Mononuclear cell (primary cell): ENCODE data around the gene ADSS2. TPM values are rescaled to one million over a fixed set of nuclear protein-coding genes. Genes with fewer than 3 reads are reported as not detected.

Experiments used
- H3K27me3 ChIP-seq: 2 replicates; pipeline ENCODE4 v1.6.0; 2011; ENCODE audit warnings: low read length, control low read depth; ENCODE audit not compliant: insufficient read depth
- H3K4me1 ChIP-seq: 2 replicates; pipeline ENCODE4 v1.5.1; 2011; ENCODE audit warnings: mild to moderate bottlenecking, low read length, control low read depth; ENCODE audit not compliant: insufficient read depth
- H3K4me3 ChIP-seq: 2 replicates; pipeline ENCODE4 v1.5.1; 2011; ENCODE audit warnings: mild to moderate bottlenecking, low read length, moderate library complexity
- H3K9me3 ChIP-seq: 2 replicates; pipeline ENCODE4 v1.5.1; 2011; ENCODE audit warnings: low read depth, mild to moderate bottlenecking, control low read depth, low read length
- total RNA-seq: library from RNA; depleted of rRNA; stranded (reverse); fragments of >200 nt; gene quantifications from one replicate; pipeline ENCODE4 v1.2.3, GENCODE V29; 2012

ADSS2 gene
- total RNA-seq, 1 donor: 40.6 TPM

DNA sequence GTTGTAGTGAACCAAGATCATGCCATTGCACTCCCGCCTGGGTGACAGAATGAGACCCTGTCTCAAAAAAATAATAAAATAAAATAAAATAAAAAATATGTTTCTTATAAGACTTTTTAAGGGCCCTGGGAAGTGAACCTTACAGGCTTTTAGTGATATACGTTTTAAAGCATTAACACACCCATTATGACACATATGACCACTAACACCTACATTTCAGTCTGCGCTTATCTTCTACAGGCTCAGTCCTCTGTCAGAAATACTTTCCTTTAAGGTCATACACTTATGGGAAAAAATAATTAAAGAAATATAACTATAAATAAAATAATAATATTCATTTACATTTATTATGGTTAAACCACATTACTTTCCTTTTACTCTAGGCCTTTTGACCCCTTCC lies 21.9 kb downstream of the ADSS2 start:
- Histone ChIP-seq H3K9me3 (no peaks in the 10 kb centered on the region), H3K4me1 (no peaks in the 10 kb centered on the region), H3K27me3 (no peaks in the 10 kb centered on the region), H3K4me3 (no peak overlapping the region)

DNA sequence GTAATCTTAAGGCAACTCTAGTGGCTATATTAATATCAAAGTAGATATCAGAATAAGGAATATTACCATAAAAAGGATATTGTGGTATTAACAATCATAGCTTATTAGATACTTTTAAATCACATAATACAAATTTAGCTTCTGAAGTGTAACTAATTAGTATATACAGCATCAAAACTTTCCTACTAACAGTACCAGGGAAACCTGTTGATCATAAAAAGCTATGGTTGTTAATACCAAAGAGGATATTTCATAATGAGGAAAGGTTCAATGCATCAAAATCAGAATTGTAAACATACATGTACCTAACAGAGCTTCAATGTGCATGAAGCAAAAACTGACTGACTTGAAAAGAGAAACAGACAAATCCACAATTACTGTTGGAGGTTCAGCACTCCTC lies 24.1 kb downstream of the ADSS2 start:
- Histone ChIP-seq H3K4me1 (no peaks in the 10 kb centered on the region), H3K27me3 (no peaks in the 10 kb centered on the region), H3K9me3 (no peaks in the 10 kb centered on the region), H3K4me3 (no peak overlapping the region)

DNA sequence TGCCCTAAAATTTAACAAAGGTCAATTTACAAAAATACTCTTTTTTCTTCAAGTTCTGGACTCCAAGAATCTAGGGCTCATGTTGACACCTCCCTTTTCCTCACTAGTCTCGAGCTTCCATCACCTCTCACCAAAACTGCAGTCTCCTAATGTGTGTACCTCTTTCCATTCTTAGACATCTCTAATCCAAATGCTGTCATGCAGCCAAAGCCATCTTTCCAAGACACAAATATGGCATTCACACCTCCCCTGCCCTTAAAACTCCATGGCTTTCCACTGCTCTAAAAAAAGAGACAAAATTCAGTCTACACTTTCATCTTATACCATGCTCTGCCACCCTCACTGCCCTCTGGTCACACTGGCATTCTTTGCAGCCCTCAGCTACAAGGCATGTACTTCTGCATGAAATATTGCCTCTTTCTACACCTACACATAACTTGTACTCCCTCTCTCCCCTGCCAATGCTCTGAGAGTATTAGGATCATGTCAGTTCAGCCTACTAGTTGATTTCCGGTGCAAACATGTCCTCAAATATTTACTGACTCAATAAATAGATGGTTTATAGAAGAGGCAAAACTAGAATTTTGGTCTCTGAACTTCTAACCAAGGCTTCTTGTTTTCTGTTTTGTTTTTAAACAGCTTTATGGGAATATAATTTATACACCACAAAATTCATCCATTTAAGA lies 26.9 kb downstream of the ADSS2 start:
- Histone ChIP-seq H3K4me3 (no peak overlapping the region), H3K9me3 (no peaks in the 10 kb centered on the region), H3K27me3 (no peaks in the 10 kb centered on the region), H3K4me1 (no peaks in the 10 kb centered on the region)

DNA sequence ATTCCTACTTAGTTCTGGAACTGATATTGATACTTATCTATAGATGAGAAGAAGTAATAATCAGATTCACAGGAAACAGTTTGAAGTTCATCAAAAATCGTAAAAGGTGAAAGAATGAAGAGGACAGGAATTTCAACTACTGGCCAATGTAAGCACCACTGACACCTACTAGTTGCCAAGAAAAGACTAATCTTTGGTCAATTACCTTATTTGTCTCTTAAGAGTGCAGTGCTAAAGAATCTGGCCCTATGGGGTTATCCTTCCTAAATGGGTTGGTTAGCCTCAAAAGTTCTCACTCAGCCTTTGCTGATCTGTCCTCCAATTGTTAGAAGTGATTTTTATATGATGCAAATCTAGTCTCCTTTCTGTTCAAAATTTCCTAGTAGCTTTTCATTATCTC lies 29.5 kb downstream of the ADSS2 start:
- Histone ChIP-seq H3K9me3 (no peaks in the 10 kb centered on the region), H3K4me3 (no peak overlapping the region), H3K4me1 (no peaks in the 10 kb centered on the region), H3K27me3 (no peaks in the 10 kb centered on the region)

DNA sequence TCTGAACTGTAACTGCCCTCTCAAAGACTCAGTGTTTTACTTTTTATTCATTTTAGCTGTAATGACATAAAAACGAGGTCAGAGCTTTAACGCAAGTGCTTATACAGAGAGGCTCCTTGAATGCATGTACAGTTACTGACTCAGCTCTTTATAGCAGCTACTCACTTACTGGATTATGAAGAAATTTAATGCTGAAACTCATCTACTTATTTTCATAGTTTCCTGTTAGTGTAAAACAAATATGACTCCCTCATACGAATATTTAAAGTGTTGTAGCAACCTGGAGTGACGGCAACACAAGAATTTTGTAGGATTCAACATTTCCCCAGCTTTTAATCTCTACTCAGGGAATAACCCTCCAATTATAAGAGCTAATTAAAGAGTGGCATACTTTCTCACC lies 32.7 kb downstream of the ADSS2 start:
- no peaks in the 10 kb centered on the region for H3K9me3 ChIP-seq
- H3K27me3 ChIP-seq: no peaks in the 10 kb centered on the region
- H3K4me1 ChIP-seq: no peaks in the 10 kb centered on the region
- H3K4me3 ChIP-seq: no peak overlapping the region

DNA sequence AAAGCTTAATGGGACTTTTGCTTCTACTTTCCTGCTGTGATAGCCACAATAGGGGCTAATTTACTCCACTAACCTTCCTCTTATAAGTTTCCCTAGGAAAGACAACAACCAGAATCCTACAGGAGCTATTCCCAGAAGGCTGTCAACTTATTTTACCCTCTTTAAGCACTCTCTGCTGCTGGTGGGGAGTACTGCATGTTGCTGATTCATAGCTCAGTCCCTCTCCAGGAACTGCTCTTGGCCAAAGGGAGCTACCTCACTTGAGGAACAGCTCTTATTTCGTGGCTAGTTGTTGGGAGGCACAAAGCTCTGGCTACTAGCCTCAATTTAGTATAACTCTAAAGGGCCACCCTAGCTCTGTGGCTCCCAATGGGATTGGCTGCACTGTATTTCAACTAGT lies 37.2 kb downstream of the ADSS2 start:
- Histone ChIP-seq H3K4me1 (peaks cover 7% of the 10 kb centered on the region), H3K9me3 (no peaks in the 10 kb centered on the region), H3K27me3 (no peaks in the 10 kb centered on the region), H3K4me3 (no peak overlapping the region)

DNA sequence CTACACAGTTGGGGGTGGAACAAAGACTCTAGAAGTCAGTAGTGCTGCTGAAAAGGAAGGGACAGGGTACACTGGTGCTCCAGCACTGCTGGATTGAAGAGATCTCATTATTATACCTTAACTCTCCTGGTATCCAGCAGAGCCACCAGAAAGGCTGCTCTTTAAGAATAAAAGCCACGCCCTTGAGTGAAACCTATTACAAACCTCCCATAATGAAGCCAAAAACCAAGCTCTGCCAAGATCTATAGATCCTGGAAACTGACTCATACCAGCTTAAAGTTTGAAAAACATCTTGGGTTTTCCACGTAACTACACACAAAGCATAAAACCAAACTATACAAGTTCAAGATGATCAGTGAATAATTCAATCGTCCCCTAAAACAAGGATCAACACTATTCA lies 38.0 kb downstream of the ADSS2 start:
- Histone ChIP-seq H3K4me3 (no peak overlapping the region), H3K4me1 (peaks cover 12% of the 10 kb centered on the region), H3K27me3 (no peaks in the 10 kb centered on the region), H3K9me3 (no peaks in the 10 kb centered on the region)

DNA sequence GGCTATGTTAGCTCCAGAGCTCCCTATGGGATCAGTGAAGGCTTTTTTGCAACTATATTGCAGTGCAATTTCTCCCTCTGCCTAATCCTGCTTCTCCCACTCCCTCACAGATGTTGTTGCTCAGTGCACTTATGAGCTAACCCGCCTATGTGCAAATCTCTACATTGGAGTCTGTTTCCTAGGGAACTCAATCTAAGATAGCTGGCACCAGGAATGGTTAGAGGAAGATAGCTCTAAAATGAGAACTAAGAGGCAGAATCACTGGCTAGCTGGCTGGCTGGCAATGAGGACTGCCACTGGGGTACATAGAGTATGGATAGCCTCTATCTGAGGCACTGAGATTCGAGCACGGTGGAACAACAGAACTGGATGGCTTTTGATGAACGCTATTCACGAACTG lies 39.5 kb downstream of the ADSS2 start:
- Histone ChIP-seq H3K9me3 (no peaks in the 10 kb centered on the region), H3K27me3 (no peaks in the 10 kb centered on the region)

DNA sequence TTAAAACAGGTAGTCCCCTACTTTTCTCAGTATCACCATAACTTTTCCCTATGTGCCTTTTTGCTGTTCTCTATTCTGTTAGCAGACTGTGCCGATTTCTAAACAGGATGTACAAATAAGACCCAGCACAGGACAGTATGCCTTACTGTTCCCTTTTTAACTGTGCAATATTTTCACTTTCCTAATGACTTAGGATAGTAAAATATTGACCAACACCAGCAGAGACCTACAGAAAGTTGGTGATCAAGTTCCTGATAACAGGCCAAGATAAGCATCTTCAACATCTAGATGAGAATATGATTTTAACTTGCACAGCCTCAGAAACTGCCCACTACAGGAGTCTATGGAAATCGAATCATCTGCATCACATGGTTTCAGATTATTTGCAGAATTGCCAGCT lies 42.0 kb downstream of the ADSS2 start:
- Histone ChIP-seq H3K27me3 (no peaks in the 10 kb centered on the region), H3K4me3 (no peak overlapping the region), H3K4me1 (peaks cover 12% of the 10 kb centered on the region), H3K9me3 (no peaks in the 10 kb centered on the region)

More for the DNA sequence above, 39.5 kb downstream of the ADSS2 start:
- Histone ChIP-seq H3K4me3 (no peak overlapping the region), H3K4me1 (peaks cover 12% of the 10 kb centered on the region)

DNA sequence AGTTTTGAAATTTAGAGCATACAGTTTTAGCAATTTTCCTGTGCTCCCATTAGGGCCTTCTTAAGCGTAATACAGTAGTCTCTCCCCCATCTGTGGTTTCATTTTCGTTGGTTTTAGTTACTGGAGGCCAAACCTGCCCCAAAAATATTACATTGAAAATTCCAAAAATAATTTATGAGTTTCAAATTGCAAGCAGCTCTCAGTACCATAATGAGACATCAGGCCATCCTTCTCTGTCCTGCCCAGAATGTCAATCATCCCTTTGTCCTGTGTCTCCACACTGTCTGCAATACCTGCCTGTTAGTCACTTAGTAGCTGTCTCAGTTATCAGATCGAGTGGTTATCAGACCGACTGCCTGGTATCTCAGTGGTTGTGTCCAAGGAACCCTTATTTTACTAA lies 45.4 kb downstream of the ADSS2 start:
- H3K4me3 ChIP-seq: no peak overlapping the region

DNA sequence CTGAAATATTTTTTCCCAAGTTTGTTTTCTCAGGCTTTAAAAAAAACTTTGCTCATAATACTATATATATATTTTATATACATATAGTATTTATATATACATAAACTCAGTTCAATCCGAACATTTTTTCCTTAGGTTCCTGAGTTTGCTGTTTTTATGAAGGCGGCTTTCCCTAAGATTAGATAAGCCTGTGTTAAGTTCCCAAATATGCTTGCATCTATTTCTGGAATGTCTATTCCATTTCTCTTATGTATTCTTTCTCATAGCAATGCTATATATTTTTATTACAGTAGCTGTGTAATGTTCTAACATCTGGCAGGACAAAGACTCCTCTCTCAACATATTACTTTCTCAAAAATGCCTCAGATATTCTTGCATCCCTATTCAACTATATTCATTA lies 45.9 kb downstream of the ADSS2 start:
- no peak overlapping the region for H3K4me3 ChIP-seq

More for the DNA sequence above, 45.4 kb downstream of the ADSS2 start:
- peaks cover 9% of the 10 kb centered on the region for H3K9me3 ChIP-seq
- peaks cover 12% of the 10 kb centered on the region for H3K4me1 ChIP-seq
- H3K27me3 ChIP-seq: no peaks in the 10 kb centered on the region

DNA sequence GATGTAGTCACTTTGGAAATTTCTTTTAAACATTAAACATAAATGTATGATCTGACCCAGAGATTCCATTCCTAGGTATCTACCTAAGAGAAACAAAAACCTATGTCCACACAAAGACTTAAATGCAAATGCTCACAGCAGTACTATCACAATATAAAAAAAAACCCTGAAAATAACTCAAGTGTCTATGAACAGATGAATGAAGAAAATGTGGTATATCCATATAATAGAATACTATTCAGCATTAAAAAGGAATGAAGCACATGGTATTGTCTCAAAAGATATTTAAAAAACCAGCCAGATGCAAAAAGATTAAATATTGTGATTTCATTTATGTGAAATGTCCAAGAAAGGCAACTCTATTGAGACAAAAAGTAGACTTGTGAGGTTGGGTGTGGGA lies 48.3 kb downstream of the ADSS2 start:
- Histone ChIP-seq H3K27me3 (no peaks in the 10 kb centered on the region), H3K9me3 (peaks cover 16% of the 10 kb centered on the region), H3K4me3 (no peak overlapping the region)

More for the DNA sequence above, 45.9 kb downstream of the ADSS2 start:
- Histone ChIP-seq H3K9me3 (peaks cover 14% of the 10 kb centered on the region), H3K27me3 (no peaks in the 10 kb centered on the region), H3K4me1 (peaks cover 12% of the 10 kb centered on the region)

DNA sequence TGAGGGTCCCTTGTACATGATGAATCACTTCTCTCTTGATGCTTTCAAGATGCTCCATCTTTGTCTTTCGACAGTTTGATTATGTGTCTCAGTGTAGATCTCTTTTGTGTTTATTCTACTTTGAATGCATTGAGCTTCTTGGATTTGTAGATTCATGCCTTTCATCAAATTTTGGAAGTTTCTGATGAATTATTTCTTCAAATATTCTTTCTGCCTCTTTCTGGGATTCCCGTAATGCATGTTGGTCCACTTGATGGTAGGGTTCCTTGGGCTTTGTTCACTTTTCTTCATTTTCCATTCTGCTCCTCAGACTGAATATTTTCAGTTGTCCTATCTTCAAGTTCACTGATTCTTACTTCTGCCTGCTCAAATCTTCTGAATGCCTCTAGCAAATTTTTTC lies 50.7 kb downstream of the ADSS2 start:
- no peaks in the 10 kb centered on the region for H3K27me3 ChIP-seq
- H3K9me3 ChIP-seq: peaks cover 16% of the 10 kb centered on the region
- H3K4me3 ChIP-seq: no peak overlapping the region
- H3K4me1 ChIP-seq: no peaks in the 10 kb centered on the region

More for the DNA sequence above, 48.3 kb downstream of the ADSS2 start:
- no peaks in the 10 kb centered on the region for H3K4me1 ChIP-seq

DNA sequence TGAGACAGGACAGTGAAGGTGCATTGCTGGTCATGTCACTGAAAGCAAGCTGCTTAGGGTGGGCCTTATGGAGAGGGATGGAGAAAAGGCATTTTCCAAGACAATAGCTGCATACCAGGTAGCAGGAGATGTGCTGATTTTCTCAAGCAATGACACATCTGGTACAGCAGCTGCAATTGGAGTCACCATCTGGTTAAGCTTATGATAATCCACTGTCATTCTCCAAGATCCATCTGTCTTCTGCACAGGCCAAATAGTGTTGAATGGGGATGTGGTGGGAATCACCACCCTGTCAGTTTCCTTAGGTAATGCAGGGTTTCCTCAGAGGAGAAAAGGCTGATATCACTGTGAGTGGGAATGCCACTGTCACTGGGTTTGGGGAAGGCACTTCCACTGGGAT lies 54.6 kb downstream of the ADSS2 start:
- Histone ChIP-seq H3K4me1 (no peaks in the 10 kb centered on the region), H3K4me3 (no peak overlapping the region), H3K9me3 (peaks cover 15% of the 10 kb centered on the region), H3K27me3 (no peaks in the 10 kb centered on the region)

DNA sequence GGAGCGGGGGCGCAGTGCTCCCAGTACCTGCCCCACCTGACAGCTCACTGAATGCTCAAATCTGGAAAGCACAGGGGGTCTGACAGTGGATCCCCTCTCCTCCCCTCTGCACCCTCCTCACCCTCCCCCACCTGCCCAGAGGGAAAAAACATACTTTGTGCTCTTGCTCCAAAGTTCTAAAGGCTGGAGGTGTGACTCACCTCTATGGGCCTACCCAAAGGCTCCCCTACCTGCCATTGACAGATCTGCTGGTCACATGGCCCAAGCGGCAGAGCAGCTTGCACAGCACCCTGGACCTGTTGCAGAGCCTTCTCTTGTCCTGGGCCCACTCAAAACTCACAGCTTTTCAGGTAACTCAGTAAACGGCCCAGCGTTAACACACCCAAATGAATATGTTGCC lies 55.7 kb downstream of the ADSS2 start:
- no peaks in the 10 kb centered on the region for H3K27me3 ChIP-seq
- peaks cover 3% of the 10 kb centered on the region for H3K9me3 ChIP-seq
- H3K4me3 ChIP-seq: no peak overlapping the region
- no peaks in the 10 kb centered on the region for H3K4me1 ChIP-seq
